NB4 (cell line): ENCODE measurements around the gene FAM169A.
"Not testable (repeated sequence)": the region's sequence is repeated elsewhere in the genome, so short reads cannot be mapped to it uniquely, and the experiment has no call there.

Experiments
- DNase-seq: peaks from one replicate; pipeline ENCODE4 v3.0.0; 2010; ENCODE audit warnings: low read depth
- H3K4me3 ChIP-seq: one replicate; pipeline ENCODE4 v1.5.1; 2011; ENCODE audit warnings: mild to moderate bottlenecking, low read depth, low read length, moderate library complexity
- CTCF ChIP-seq: IDR thresholded peaks from one replicate; pipeline ENCODE4 v1.5.1; 2012; ENCODE audit warnings: low read depth, low read length
- MAX ChIP-seq: IDR thresholded peaks from 2 replicates; pipeline ENCODE4 v1.6.1; 2011; ENCODE audit warnings: low read depth, low read length
- MYC ChIP-seq: IDR thresholded peaks from 2 replicates; pipeline ENCODE4 v1.6.1; 2011; ENCODE audit warnings: low read depth, low read length
- POLR2A ChIP-seq: IDR thresholded peaks from 2 replicates; pipeline ENCODE4 v1.6.1; 2011; ENCODE audit warnings: mild to moderate bottlenecking; ENCODE audit not compliant: insufficient read length; ENCODE audit errors: extremely low read depth

The FAM169A gene

GRCh38 chr5:74865256-74865803 lies 857 bp downstream of the FAM169A start:
- H3K4me3 ChIP-seq: no peak overlapping the region
- TF ChIP-seq MYC (no peak), MAX (no peak), POLR2A (no peak), CTCF (no peak)
- DNase-seq: no peak

- DNase-seq: no peak
- H3K4me3 ChIP-seq: no peak overlapping the region
- TF ChIP-seq POLR2A: no peak
- TF ChIP-seq MYC: no peak
- no peak for TF ChIP-seq CTCF
- TF ChIP-seq MAX: no peak
Measured at GRCh38 chr5:74864823-74865222, 1.4 kb downstream of the FAM169A start.

- no peak overlapping the region for H3K4me3 ChIP-seq
- TF ChIP-seq CTCF: no peak
- TF ChIP-seq MYC: no peak
- no peak for TF ChIP-seq MAX
- TF ChIP-seq POLR2A: no peak
- DNase-seq: no peak
Measured at GRCh38 chr5:74863726-74864125, 2.5 kb downstream of the FAM169A start.

- no peak for DNase-seq
- no peak overlapping the region for H3K4me3 ChIP-seq
- TF ChIP-seq CTCF: no peak
- TF ChIP-seq POLR2A: no peak
- TF ChIP-seq MAX: no peak
- no peak for TF ChIP-seq MYC
Measured at GRCh38 chr5:74862221-74862620, 4.0 kb downstream of the FAM169A start.

- not testable (repeated sequence) for H3K4me3 ChIP-seq, DNase-seq
Measured at GRCh38 chr5:74856975-74857374, 9.2 kb downstream of the FAM169A start.

GRCh38 chr5:74853256-74853655 lies 12.9 kb downstream of the FAM169A start:
- no peak for DNase-seq
- H3K4me3 ChIP-seq: no peak overlapping the region
- no peak for TF ChIP-seq MYC
- no peak for TF ChIP-seq POLR2A
- TF ChIP-seq MAX: no peak
- no peak for TF ChIP-seq CTCF
